HepG2 (cell line): ENCODE measurements around the gene SLC25A17. TPM values are rescaled to one million over a fixed set of nuclear protein-coding genes. Genes with fewer than 3 reads are reported as not detected.
"Not testable (repeated sequence)": the region's sequence is repeated elsewhere in the genome, so short reads cannot be mapped to it uniquely, and the experiment has no call there.

Experiments used
- ATAC-seq: fragments of 200-7000 bp; cut with Tn5 transposase; 3 replicates; pipeline ENCODE4 v1.9.1; 2020; ENCODE audit warnings: mild to moderate bottlenecking, moderate library complexity
- BruUV-seq: library from RNA; stranded (reverse); fragments of 400-500 nt; replicated peaks from 2 replicates; lab custom pipeline; 2021; lab: Mats Ljungman, UMichigan
- CTCF ChIA-PET: fragments of 300-600 bp; formaldehyde crosslinking; extraction: SDS; loops from one replicate; lab custom pipeline; 2021; ENCODE audit warnings: low total read pairs, inconsistent platforms, low intra/inter-chr PET ratio; lab: Yijun Ruan, JAX
- POLR2A ChIA-PET: fragments of 350-600 bp; sonication (Branson Sonifier 250); formaldehyde crosslinking; loops from one replicate; lab custom pipeline; 2020; ENCODE audit warnings: antibody characterized with exemption, inconsistent platforms; lab: Yijun Ruan, JAX
- DNase-seq: peaks from one replicate; pipeline ENCODE4 v3.0.0-alpha.2; 2015; ENCODE audit warnings: low spot score
- FAIRE-seq: peaks from 3 replicates; lab custom pipeline; 2011; peaks lifted over from hg19 to GRCh38; lab: Jason Lieb, UNC
- H2AFZ ChIP-seq: one replicate; pipeline ENCODE4 v1.6.1; 2011; ENCODE audit warnings: low read length, inconsistent platforms
- H3K27ac ChIP-seq: fragments of 300-600 bp; 3 replicates; pipeline ENCODE4 v1.8.0; 2011; ENCODE audit warnings: mixed run types, mild to moderate bottlenecking, mixed read lengths, low read length, inconsistent platforms; ENCODE audit not compliant: insufficient read depth; ENCODE audit errors: extremely low read length
- H3K27me3 ChIP-seq, 2 experiments: fragments of 200-600 bp in 1 of 2; 2 replicates in 1 of 2; 3 replicates in 1 of 2; pipeline versions ENCODE4 v1.6.0 to v1.8.0; 2011; ENCODE audit warnings: low read length in 2 of 2, mild to moderate bottlenecking in 2 of 2, moderate library complexity in 2 of 2, inconsistent platforms in 1 of 2; ENCODE audit not compliant: insufficient read depth in 2 of 2, control insufficient read depth in 1 of 2
- H3K36me3 ChIP-seq, 2 experiments: fragments of 200-600 bp in 1 of 2; replicated peaks in 1 of 2; 2 replicates in 1 of 2; 3 replicates in 1 of 2; pipeline versions ENCODE4 v1.5.1 to v1.8.0; 2011; ENCODE audit warnings: low read length in 2 of 2, inconsistent platforms in 1 of 2; ENCODE audit not compliant: insufficient read depth in 2 of 2, control insufficient read depth in 1 of 2
- H3K4me1 ChIP-seq: 2 replicates; pipeline ENCODE4 v1.5.1; 2012; ENCODE audit warnings: low read length, inconsistent platforms; ENCODE audit not compliant: insufficient read depth
- H3K4me2 ChIP-seq: 2 replicates; pipeline ENCODE4 v1.6.0; 2011; ENCODE audit warnings: low read depth, low read length, inconsistent platforms
- H3K4me3 ChIP-seq, 3 experiments: fragments of 200-600 bp in 1 of 3; sonication (generic), shearing (Covaris generic) in 1 of 3; replicated peaks in 1 of 3; 2 replicates each; pipeline ENCODE4 v1.5.1; 2011 to 2016; ENCODE audit warnings: low read length in 3 of 3, inconsistent platforms in 2 of 3, low read depth in 2 of 3, mild to moderate bottlenecking in 2 of 3, control low read depth in 1 of 3, mixed read lengths in 1 of 3; ENCODE audit not compliant: insufficient read depth in 1 of 3
- H3K79me2 ChIP-seq: one replicate; pipeline ENCODE4 v1.6.1; 2011; ENCODE audit warnings: low read length, inconsistent platforms; ENCODE audit not compliant: insufficient read depth
- H3K9ac ChIP-seq: 2 replicates; pipeline ENCODE4 v1.6.0; 2011; ENCODE audit warnings: mild to moderate bottlenecking, low read depth, low read length, inconsistent platforms; ENCODE audit not compliant: insufficient read depth
- H3K9me3 ChIP-seq: 2 replicates; pipeline ENCODE4 v1.5.1; 2012; ENCODE audit warnings: mild to moderate bottlenecking, low read length
- H4K20me1 ChIP-seq: 2 replicates; pipeline ENCODE4 v1.6.0; 2011; ENCODE audit warnings: inconsistent platforms, mild to moderate bottlenecking, low read length, moderate library complexity; ENCODE audit not compliant: insufficient read depth
- CEBPB ChIP-seq: IDR thresholded peaks from 2 replicates; pipeline ENCODE4 v1.6.1; 2011; ENCODE audit warnings: low read depth, low read length, improper control_type of control experiment, borderline replicate concordance
- CEBPG ChIP-seq: IDR thresholded peaks from 2 replicates; pipeline ENCODE4 v1.6.1; 2016
- JUND ChIP-seq: sonication (generic); formaldehyde crosslinking; IDR thresholded peaks from 2 replicates; pipeline ENCODE4 v1.8.0; 2022; ENCODE audit warnings: mild to moderate bottlenecking, missing genetic modification reagents
- LRRFIP1 ChIP-seq: sonication (generic); formaldehyde crosslinking; conservative IDR thresholded peaks from 2 replicates; pipeline ENCODE4 v1.4.0; 2020; ENCODE audit warnings: missing genetic modification reagents
- MEF2D ChIP-seq: sonication (generic); formaldehyde crosslinking; IDR thresholded peaks from 2 replicates; pipeline ENCODE4 v1.5.1; 2020; ENCODE audit warnings: mild to moderate bottlenecking, missing genetic modification reagents
- MIXL1 ChIP-seq: IDR thresholded peaks from 2 replicates; pipeline ENCODE4 v1.6.1; 2016
- PCBP1 ChIP-seq: fragments of 200-400 bp; formaldehyde crosslinking; IDR thresholded peaks from 2 replicates; pipeline ENCODE4 v1.6.1; 2017; ENCODE audit warnings: mild to moderate bottlenecking, low read depth, low read length, borderline replicate concordance
- PLRG1 ChIP-seq: fragments of 450-650 bp; conservative IDR thresholded peaks from 2 replicates; pipeline ENCODE4 v1.6.1; 2016
- RBM22 ChIP-seq: fragments of 200-400 bp; formaldehyde crosslinking; optimal IDR thresholded peaks from 2 replicates; pipeline ENCODE3; 2017; ENCODE audit warnings: mild to moderate bottlenecking, low read length, moderate library complexity
- RFX3 ChIP-seq: IDR thresholded peaks from 2 replicates; pipeline ENCODE4 v1.6.1; 2016; ENCODE audit warnings: missing biosample characterization, missing genetic modification reagents
- ZNF460 ChIP-seq: sonication (generic); formaldehyde crosslinking; IDR thresholded peaks from 2 replicates; pipeline ENCODE4 v1.5.1; 2020; ENCODE audit warnings: missing genetic modification reagents, mild to moderate bottlenecking, borderline replicate concordance
- ZNF83 ChIP-seq: sonication (generic); formaldehyde crosslinking; IDR thresholded peaks from 2 replicates; pipeline ENCODE4 v1.4.0; 2020; ENCODE audit warnings: missing genetic modification reagents, mild to moderate bottlenecking, borderline replicate concordance
- WGBS: methylation state at CpG from one replicate; pipeline ENCODE4 v1.1.6; 2017; ENCODE audit warnings: low lambda C conversion rate; 5-methylcytosine and 5-hydroxymethylcytosine counted together
- in situ Hi-C: cut with HindIII; loops from 2 replicates; pipeline ENCODE4 v1.10.0; 2017; ENCODE audit warnings: low pct_unique_long_range_greater_than_20kb; ENCODE audit not compliant: extremely low pct_ligation_motif_present
- intact Hi-C: fragments of 100-400 bp; cut with micrococcal nuclease; formaldehyde crosslinking; loops from one replicate; pipeline ENCODE4 v1.10.0; 2022; ENCODE audit not compliant: unreplicated experiment
- polyA plus RNA-seq, 8 experiments: library from polyadenylated mRNA; depleted of rRNA in 3 of 8; stranded (reverse) in 7 of 8; unstranded in 1 of 8; fragments of >200 nt; fragmentation: Illumina TruSeq in 4 of 8; extraction: Trizol in 4 of 8; gene quantifications; 2 replicates each; pipeline versions ENCODE4 v1.2.1 to v1.2.3, GENCODE V29; 2011 to 2016; ENCODE audit warnings: low read depth in 4 of 8, missing spikeins in 1 of 8, mixed read lengths in 1 of 8; ENCODE audit not compliant: insufficient read depth in 1 of 8
- total RNA-seq, 5 experiments: library from RNA; depleted of rRNA; stranded (reverse); fragments of >200 nt; fragmentation: Illumina TruSeq; extraction: Trizol; gene quantifications; 2 replicates each; pipeline ENCODE4 v1.2.3, GENCODE V29; 2016; ENCODE audit warnings: low read depth in 1 of 5
- TF ChIP-seq, protein P1 (sequence below): sonication (generic); formaldehyde crosslinking; IDR thresholded peaks from 2 replicates; pipeline ENCODE4 v1.5.0; 2020; ENCODE audit warnings: mild to moderate bottlenecking, missing genetic modification reagents
- TF ChIP-seq, protein P2 (sequence below): sonication (generic); formaldehyde crosslinking; IDR thresholded peaks from 2 replicates; pipeline ENCODE4 v1.8.0; 2022; ENCODE audit warnings: mild to moderate bottlenecking, missing genetic modification reagents; ENCODE audit not compliant: insufficient replicate concordance

Gene SLC25A17
- total and polyA plus RNA-seq, 2 of the 13 experiments (the other 11 are each of a cell fraction or from before 2014, with no cell fraction given): 15.7 to 27.9 TPM

GRCh38 chr22:40759294-40759840 lies 59.8 kb downstream of the SLC25A17 start (continued):
- TF ChIP-seq, protein P1, sequence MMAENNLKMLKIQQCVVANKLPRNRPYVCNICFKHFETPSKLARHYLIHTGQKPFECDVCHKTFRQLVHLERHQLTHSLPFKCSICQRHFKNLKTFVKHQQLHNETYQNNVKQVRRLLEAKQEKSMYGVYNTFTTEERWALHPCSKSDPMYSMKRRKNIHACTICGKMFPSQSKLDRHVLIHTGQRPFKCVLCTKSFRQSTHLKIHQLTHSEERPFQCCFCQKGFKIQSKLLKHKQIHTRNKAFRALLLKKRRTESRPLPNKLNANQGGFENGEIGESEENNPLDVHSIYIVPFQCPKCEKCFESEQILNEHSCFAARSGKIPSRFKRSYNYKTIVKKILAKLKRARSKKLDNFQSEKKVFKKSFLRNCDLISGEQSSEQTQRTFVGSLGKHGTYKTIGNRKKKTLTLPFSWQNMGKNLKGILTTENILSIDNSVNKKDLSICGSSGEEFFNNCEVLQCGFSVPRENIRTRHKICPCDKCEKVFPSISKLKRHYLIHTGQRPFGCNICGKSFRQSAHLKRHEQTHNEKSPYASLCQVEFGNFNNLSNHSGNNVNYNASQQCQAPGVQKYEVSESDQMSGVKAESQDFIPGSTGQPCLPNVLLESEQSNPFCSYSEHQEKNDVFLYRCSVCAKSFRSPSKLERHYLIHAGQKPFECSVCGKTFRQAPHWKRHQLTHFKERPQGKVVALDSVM (CRISPR knock-in tag): peak; percentile 74
- TF ChIP-seq RBM22 (no peak), JUND (CRISPR knock-in tag) (no peak), CEBPG (CRISPR knock-in tag) (peak; percentile 21; the same call in 1 of the 2 replicates), PCBP1 (no peak), LRRFIP1 (CRISPR knock-in tag) (no peak), RFX3 (CRISPR knock-in tag) (no peak), MEF2D (CRISPR knock-in tag) (no peak), ZNF460 (CRISPR knock-in tag) (no peak), CEBPB (peak; percentile 58; the same call in 1 of the 2 replicates), MIXL1 (CRISPR knock-in tag) (no peak), ZNF83 (CRISPR knock-in tag) (no peak), PLRG1 (no peak)
- TF ChIP-seq, protein P2, sequence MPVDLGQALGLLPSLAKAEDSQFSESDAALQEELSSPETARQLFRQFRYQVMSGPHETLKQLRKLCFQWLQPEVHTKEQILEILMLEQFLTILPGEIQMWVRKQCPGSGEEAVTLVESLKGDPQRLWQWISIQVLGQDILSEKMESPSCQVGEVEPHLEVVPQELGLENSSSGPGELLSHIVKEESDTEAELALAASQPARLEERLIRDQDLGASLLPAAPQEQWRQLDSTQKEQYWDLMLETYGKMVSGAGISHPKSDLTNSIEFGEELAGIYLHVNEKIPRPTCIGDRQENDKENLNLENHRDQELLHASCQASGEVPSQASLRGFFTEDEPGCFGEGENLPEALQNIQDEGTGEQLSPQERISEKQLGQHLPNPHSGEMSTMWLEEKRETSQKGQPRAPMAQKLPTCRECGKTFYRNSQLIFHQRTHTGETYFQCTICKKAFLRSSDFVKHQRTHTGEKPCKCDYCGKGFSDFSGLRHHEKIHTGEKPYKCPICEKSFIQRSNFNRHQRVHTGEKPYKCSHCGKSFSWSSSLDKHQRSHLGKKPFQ (CRISPR knock-in tag): no peak
- TF ChIP-seq, all 625 proteins: peak for 4

- DNase-seq, H3K4me1 ChIP-seq, POLR2A ChIA-PET, H3K36me3 ChIP-seq, BruUV-seq, H3K9ac ChIP-seq, ATAC-seq, H3K79me2 ChIP-seq, H3K4me2 ChIP-seq, H3K4me3 ChIP-seq, H3K9me3 ChIP-seq, H3K27ac ChIP-seq, H4K20me1 ChIP-seq, H3K27me3 ChIP-seq, FAIRE-seq, H2AFZ ChIP-seq, intact Hi-C loops: not testable (repeated sequence)
- in situ Hi-C loops: loop anchor here (5.0 kb wide), 1 partner anchor 77 kb away; no protein-coding TSS in a partner anchor
- CTCF ChIA-PET: interaction anchor here (1.9 to 3.0 kb wide), 2 partner anchors 77 to 322 kb away, joined by 5 to 34 read pairs; no protein-coding TSS in a partner anchor
- 78% methylated on average over 13 of the region's 13 CpGs for WGBS
These were observed 60.3 kb downstream of the SLC25A17 start for GRCh38 chr22:40758851-40759250.
